HepG2 (cell line): ENCODE results near the gene CCL19. TPM values are rescaled to one million over a fixed set of nuclear protein-coding genes. Genes with fewer than 3 reads are reported as not detected.
A peak's percentile ranks its signal among the peaks of the same experiment; 100 is the strongest.

ENCODE experiments used
- AGO2 ChIP-seq: fragments of 200-400 bp; formaldehyde crosslinking; optimal IDR thresholded peaks from 2 replicates; pipeline ENCODE3; 2017; ENCODE audit warnings: mild to moderate bottlenecking, low read depth, low read length, moderate library complexity
- CHCHD3 ChIP-seq: sonication (generic); formaldehyde crosslinking; IDR thresholded peaks from 2 replicates; pipeline ENCODE4 v1.8.0; 2022; ENCODE audit warnings: mild to moderate bottlenecking, missing genetic modification reagents, moderate library complexity
- DNMT3B ChIP-seq: conservative IDR thresholded peaks from 2 replicates; pipeline ENCODE4 v1.6.1; 2016; ENCODE audit warnings: missing biosample characterization, control low read depth
- ELF4 ChIP-seq: sonication (generic); formaldehyde crosslinking; IDR thresholded peaks from 2 replicates; pipeline ENCODE4 v1.5.0; 2020; ENCODE audit warnings: missing genetic modification reagents, mild to moderate bottlenecking, moderate library complexity, borderline replicate concordance
- FOXJ3 ChIP-seq: sonication (generic); formaldehyde crosslinking; IDR thresholded peaks from 2 replicates; pipeline ENCODE4 v1.4.0; 2020; ENCODE audit warnings: missing genetic modification reagents, mild to moderate bottlenecking, borderline replicate concordance
- FOXK1 ChIP-seq: sonication (generic); formaldehyde crosslinking; IDR thresholded peaks from 2 replicates; pipeline ENCODE4 v1.4.0; 2020; ENCODE audit warnings: low read depth, missing genetic modification reagents, borderline replicate concordance
- HNRNPK ChIP-seq: fragments of 200-400 bp; formaldehyde crosslinking; IDR thresholded peaks from 2 replicates; pipeline ENCODE4 v1.6.1; 2018; ENCODE audit warnings: low read length, low read depth, moderate library complexity, mild to moderate bottlenecking; ENCODE audit not compliant: poor library complexity, severe bottlenecking
- NFE2 ChIP-seq: sonication (generic); formaldehyde crosslinking; IDR thresholded peaks from 2 replicates; pipeline ENCODE4 v1.4.0; 2020; ENCODE audit warnings: missing genetic modification reagents
- REL ChIP-seq: sonication (generic); formaldehyde crosslinking; conservative IDR thresholded peaks from 2 replicates; pipeline ENCODE4 v1.8.0; 2022; ENCODE audit warnings: mild to moderate bottlenecking, missing genetic modification reagents, moderate library complexity
- SALL1 ChIP-seq: sonication (generic); formaldehyde crosslinking; IDR thresholded peaks from 2 replicates; pipeline ENCODE4 v1.8.0; 2022; ENCODE audit warnings: mild to moderate bottlenecking, missing genetic modification reagents
- SALL2 ChIP-seq: sonication (generic); formaldehyde crosslinking; IDR thresholded peaks from 2 replicates; pipeline ENCODE4 v1.8.1; 2023; ENCODE audit warnings: mild to moderate bottlenecking, missing genetic modification reagents, inconsistent platforms
- SRSF9 ChIP-seq: fragments of 200-400 bp; formaldehyde crosslinking; IDR thresholded peaks from 2 replicates; pipeline ENCODE4 v1.6.1; 2018; ENCODE audit warnings: borderline replicate concordance, mild to moderate bottlenecking, low read depth, low read length; ENCODE audit not compliant: insufficient read depth, poor library complexity, severe bottlenecking
- ZBTB7A ChIP-seq: sonication (generic); formaldehyde crosslinking; IDR thresholded peaks from 2 replicates; pipeline ENCODE4 v1.8.0; 2022; ENCODE audit warnings: mild to moderate bottlenecking, missing genetic modification reagents
- ZKSCAN8 ChIP-seq: IDR thresholded peaks from 2 replicates; pipeline ENCODE4 v1.6.1; 2016; ENCODE audit warnings: borderline replicate concordance, missing genetic modification reagents, missing compliant biosample characterization
- ZNF20 ChIP-seq: sonication (generic); formaldehyde crosslinking; IDR thresholded peaks from 2 replicates; pipeline ENCODE4 v1.4.0; 2020; ENCODE audit warnings: mild to moderate bottlenecking, moderate library complexity, missing genetic modification reagents
- ZNF292 ChIP-seq: sonication (generic); formaldehyde crosslinking; IDR thresholded peaks from 2 replicates; pipeline ENCODE4 v1.8.1; 2022; ENCODE audit warnings: mild to moderate bottlenecking, low read depth, missing genetic modification reagents, borderline replicate concordance
- ZNF350 ChIP-seq: sonication (generic); formaldehyde crosslinking; IDR thresholded peaks from 2 replicates; pipeline ENCODE4 v1.4.0; 2020; ENCODE audit warnings: mild to moderate bottlenecking, low read depth, missing genetic modification reagents, borderline replicate concordance
- ZNF607 ChIP-seq: sonication (generic); formaldehyde crosslinking; IDR thresholded peaks from 2 replicates; pipeline ENCODE4 v1.5.1; 2020; ENCODE audit warnings: missing genetic modification reagents, mild to moderate bottlenecking, borderline replicate concordance
- ZNF672 ChIP-seq: sonication (generic); formaldehyde crosslinking; IDR thresholded peaks from 2 replicates; pipeline ENCODE4 v1.8.1; 2022; ENCODE audit warnings: missing genetic modification reagents
- ZNF709 ChIP-seq: sonication (generic); formaldehyde crosslinking; IDR thresholded peaks from 2 replicates; pipeline ENCODE4 v1.5.0; 2020; ENCODE audit warnings: mild to moderate bottlenecking, missing genetic modification reagents
- ZNF781 ChIP-seq: sonication (generic); formaldehyde crosslinking; IDR thresholded peaks from 2 replicates; pipeline ENCODE4 v1.5.1; 2020; ENCODE audit warnings: borderline replicate concordance, mild to moderate bottlenecking, missing genetic modification reagents; ENCODE audit errors: not compliant biosample characterization
- ZNF790 ChIP-seq: sonication (generic); formaldehyde crosslinking; IDR thresholded peaks from 2 replicates; pipeline ENCODE4 v1.8.0; 2022; ENCODE audit warnings: missing genetic modification reagents, mild to moderate bottlenecking, borderline replicate concordance
- polyA plus RNA-seq, 8 experiments: library from polyadenylated mRNA; depleted of rRNA in 3 of 8; stranded (reverse) in 7 of 8; unstranded in 1 of 8; fragments of >200 nt; fragmentation: Illumina TruSeq in 4 of 8; extraction: Trizol in 4 of 8; gene quantifications; 2 replicates each; pipeline versions ENCODE4 v1.2.1 to v1.2.3, GENCODE V29; 2011 to 2016; ENCODE audit warnings: low read depth in 4 of 8, missing spikeins in 1 of 8, mixed read lengths in 1 of 8; ENCODE audit not compliant: insufficient read depth in 1 of 8
- total RNA-seq, 5 experiments: library from RNA; depleted of rRNA; stranded (reverse); fragments of >200 nt; fragmentation: Illumina TruSeq; extraction: Trizol; gene quantifications; 2 replicates each; pipeline ENCODE4 v1.2.3, GENCODE V29; 2016; ENCODE audit warnings: low read depth in 1 of 5
- TF ChIP-seq, protein P1 (sequence below): sonication (generic); formaldehyde crosslinking; IDR thresholded peaks from 2 replicates; pipeline ENCODE4 v1.8.0; 2022; ENCODE audit warnings: mild to moderate bottlenecking, missing genetic modification reagents
- TF ChIP-seq, protein P2 (sequence below): sonication (generic); formaldehyde crosslinking; IDR thresholded peaks from 2 replicates; pipeline ENCODE4 v1.4.0; 2020; ENCODE audit warnings: missing genetic modification reagents, mild to moderate bottlenecking, borderline replicate concordance

CCL19 gene
- total and polyA plus RNA-seq, 2 of the 13 experiments (the other 11 are each of a cell fraction or from before 2014, with no cell fraction given): not detected

- TF ChIP-seq, protein P1, sequence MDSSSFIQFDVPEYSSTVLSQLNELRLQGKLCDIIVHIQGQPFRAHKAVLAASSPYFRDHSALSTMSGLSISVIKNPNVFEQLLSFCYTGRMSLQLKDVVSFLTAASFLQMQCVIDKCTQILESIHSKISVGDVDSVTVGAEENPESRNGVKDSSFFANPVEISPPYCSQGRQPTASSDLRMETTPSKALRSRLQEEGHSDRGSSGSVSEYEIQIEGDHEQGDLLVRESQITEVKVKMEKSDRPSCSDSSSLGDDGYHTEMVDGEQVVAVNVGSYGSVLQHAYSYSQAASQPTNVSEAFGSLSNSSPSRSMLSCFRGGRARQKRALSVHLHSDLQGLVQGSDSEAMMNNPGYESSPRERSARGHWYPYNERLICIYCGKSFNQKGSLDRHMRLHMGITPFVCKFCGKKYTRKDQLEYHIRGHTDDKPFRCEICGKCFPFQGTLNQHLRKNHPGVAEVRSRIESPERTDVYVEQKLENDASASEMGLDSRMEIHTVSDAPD (CRISPR knock-in tag): peak; percentile 34; the same call in 1 of the 2 replicates
- TF ChIP-seq, protein P2, sequence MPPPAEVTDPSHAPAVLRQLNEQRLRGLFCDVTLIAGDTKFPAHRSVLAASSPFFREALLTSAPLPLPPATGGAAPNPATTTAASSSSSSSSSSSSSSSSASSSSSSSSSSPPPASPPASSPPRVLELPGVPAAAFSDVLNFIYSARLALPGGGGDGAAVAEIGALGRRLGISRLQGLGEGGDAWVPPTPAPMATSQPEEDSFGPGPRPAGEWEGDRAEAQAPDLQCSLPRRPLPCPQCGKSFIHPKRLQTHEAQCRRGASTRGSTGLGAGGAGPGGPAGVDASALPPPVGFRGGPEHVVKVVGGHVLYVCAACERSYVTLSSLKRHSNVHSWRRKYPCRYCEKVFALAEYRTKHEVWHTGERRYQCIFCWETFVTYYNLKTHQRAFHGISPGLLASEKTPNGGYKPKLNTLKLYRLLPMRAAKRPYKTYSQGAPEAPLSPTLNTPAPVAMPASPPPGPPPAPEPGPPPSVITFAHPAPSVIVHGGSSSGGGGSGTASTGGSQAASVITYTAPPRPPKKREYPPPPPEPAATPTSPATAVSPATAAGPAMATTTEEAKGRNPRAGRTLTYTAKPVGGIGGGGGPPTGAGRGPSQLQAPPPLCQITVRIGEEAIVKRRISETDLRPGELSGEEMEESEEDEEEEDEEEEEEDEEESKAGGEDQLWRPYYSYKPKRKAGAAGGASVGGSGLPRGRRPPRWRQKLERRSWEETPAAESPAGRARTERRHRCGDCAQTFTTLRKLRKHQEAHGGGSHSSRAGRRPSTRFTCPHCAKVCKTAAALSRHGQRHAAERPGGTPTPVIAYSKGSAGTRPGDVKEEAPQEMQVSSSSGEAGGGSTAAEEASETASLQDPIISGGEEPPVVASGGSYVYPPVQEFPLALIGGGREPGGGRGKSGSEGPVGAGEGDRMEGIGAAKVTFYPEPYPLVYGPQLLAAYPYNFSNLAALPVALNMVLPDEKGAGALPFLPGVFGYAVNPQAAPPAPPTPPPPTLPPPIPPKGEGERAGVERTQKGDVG (CRISPR knock-in tag): peak; percentile 37; the same call in 1 of the 2 replicates
- TF ChIP-seq FOXK1 (CRISPR knock-in tag) (peak; percentile 57; the same call in 1 of the 2 replicates), ZNF292 (no peak; the same call in 1 of the 2 replicates), ZKSCAN8 (no peak), DNMT3B (CRISPR knock-in tag) (no peak; the same call in 1 of the 2 replicates), ZNF350 (CRISPR knock-in tag) (peak; percentile 67; the same call in 1 of the 2 replicates), ELF4 (CRISPR knock-in tag) (no peak), CHCHD3 (no peak), FOXJ3 (CRISPR knock-in tag) (no peak), ZNF607 (CRISPR knock-in tag) (no peak), ZNF790 (CRISPR knock-in tag) (peak; percentile 83; the same call in 1 of the 2 replicates), SRSF9 (no peak), HNRNPK (no peak), ZBTB7A (CRISPR knock-in tag) (peak; percentile 76; the same call in 1 of the 2 replicates), REL (peak; percentile 87; the same call in 1 of the 2 replicates), ZNF20 (CRISPR knock-in tag) (no peak), ZNF672 (no peak), ZNF709 (CRISPR knock-in tag) (peak; percentile 67), NFE2 (CRISPR knock-in tag) (no peak), SALL1 (CRISPR knock-in tag) (peak; percentile 77), AGO2 (peak; percentile 66), ZNF781 (CRISPR knock-in tag) (peak; percentile 73), SALL2 (CRISPR knock-in tag) (peak; percentile 16; the same call in 1 of the 2 replicates)
Measured at GRCh38 chr9:34646211-34647083, 44.6 kb downstream of the CCL19 start, which contains the start of gene GALT (continued).
